Activated CD4-positive, CD25-positive, alpha-beta regulatory T cell (primary cell): Measurements from ENCODE around the gene TTBK1.
A peak's percentile ranks its signal among the peaks of the same experiment; 100 is the strongest.

Experiments used
- DNase-seq, 4 experiments: peaks; one replicate each; lab custom pipeline; 2025; lab: John Stamatoyannopoulos, UW

Gene TTBK1

DNA sequence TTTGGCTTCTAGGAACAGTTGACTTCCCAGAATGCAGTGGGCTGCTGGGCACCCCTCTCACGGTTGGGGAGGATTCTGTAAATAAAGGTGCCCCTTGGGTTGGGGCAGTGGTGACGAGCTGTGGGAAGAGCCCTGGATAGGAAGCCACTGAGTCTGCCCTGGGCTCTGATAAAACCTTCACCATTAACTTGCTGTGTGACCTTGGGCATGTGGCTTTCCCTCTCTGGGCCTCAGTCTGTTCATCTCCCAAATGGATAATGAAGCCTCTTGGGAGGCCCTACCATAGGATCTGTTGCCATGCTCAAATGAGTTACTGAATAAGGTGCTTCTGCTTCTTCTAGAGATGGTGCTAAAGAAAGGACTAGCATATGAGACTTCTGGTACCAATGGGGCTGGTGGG, 61.6 kb downstream of the TTBK1 start:
- no peak for DNase-seq

DNA sequence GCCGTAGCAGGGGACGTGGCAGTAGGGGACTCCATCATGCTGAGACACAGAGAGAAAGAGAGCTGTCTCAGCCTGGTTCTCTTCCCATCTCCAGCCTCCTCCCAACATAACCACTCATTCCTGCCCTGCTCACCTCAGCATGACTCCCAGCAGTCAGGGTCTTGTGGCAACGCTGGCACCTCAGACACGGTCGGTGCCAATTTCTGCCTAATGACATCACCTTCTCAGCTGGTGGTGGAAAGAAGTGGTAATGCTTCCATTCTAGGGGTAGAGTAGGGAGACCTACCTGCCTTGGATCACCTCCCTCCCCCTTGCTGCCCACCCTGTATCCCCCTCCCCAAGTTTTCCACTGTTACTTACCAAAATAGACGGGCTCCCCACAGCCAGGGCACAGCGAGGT, 62.8 kb downstream of the TTBK1 start:
- DNase-seq = no peak

DNA sequence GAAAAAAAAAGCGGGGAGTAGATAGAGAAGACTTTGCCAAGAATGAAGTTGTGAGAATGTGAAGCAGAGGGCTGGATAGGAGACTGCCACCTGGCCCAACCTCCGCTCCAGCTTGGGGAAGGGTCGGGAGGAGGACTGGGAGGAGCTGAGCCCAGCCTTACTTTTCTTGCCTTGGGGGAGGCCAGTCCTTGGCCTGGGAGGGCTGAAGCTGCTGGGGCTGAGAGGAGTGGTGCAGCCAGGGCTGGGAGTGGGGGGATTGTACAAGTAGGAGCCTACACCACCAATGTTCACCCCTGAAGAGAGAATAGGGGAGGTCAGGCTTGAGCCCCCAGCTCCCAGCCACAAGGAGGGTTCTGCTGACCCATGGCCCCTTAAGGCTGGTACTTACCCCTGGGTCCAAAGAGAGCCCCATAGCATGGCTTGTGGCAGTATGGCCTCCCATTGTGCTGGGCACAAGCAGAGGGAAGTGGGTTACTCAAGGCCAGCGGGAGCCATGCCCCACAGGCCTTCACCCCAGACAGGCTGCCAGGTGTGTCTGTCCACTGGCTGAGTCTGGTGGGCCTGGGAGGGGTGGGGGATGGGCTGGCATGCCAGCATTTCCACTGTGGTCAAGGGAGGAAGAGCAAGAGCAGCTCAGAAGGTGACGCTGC, 64.3 kb downstream of the TTBK1 start:
- DNase-seq = no peak

DNA sequence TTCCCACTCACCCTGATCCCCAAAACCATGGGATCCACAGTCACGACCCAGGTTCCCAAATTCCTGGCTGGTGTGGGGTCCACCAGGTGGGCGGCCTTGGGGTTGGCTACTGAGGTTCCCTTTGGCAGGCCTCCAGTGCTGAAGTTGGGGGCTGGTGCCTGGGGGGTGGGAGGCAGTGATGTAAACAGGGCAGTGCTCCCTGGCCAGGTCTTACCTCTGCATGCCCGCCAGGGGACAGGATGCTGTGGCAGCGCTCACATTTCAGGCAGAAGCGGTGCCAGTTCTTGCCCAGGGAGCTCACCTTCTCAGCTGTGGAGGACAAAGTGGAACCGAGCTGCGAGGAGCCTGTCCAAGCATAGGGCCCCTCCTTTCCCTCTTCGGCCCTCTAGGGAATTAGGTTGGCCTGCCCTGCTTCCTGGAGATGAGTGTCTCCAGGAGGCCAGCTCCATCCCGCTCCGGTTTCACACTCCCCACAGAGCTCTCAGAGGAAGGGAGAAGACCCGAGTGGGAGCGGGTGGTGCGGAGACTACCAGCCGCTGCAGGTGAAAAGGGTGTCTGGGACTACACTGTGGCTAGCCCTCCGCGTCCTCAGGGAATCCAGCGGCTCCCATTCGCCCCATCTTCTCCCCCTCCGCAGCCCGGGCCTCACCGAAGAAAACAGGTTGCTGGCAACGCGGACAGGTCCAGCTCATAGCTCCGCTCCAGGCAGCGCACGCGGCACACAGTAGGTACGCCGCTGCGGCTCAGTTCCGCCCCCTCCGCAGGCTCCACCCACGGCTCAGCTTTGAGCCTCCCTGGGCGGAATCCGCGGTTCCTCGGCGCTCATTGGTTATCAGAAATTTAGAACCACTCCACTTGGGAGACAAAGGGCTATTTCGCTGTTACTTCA, 65.1 kb downstream of the TTBK1 start, which contains the start of gene CRIP3:
Gene CRIP3 (minus strand): TSS at position 726 of the 889 bp plus-strand sequence. CDS start 34 bp downstream, at position 692.
- peak in 3 of 4 experiments; percentile 15 to 30 (median 25) for DNase-seq

DNA sequence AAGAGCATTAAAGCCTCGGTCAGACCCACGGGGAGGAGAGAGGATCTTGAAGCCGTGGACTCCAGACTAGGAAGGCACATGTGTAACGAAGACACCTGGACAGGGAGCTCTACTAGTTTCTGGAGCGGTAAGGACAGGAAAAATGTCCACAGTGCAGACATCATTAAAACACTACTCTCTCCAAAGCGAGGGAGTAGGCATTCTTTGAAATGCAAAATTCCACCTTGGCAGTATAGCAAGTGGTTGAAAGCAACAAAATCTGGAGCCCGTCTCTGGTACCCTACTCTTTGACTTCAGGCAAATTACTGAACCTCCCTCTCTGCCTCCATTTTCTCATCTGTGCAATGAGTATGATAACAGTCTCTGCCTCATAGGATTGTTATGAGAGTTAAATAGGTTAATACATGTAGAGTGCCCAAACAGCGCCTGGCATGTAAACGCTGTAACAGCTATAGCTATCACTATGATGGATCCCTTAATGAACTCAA, 65.8 kb downstream of the TTBK1 start:
- DNase-seq = no peak

DNA sequence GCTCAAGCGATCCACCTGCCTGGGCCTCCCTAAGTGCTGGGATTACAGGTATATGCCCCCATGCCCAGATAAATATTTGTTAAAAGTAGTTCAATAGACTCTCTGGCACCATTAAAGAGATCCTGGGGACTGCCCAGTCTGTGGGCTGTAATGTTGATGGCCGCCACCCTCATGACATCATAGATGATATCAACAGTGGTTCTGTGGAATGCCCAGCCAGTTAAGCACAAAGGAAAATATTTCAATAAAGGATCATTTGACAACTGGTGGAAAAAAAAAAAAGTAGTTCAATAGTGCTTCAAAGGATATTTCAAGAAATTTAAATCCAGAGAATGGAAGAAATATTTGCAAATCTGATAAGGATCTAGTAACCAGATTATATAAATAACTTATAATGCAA, 66.9 kb downstream of the TTBK1 start:
- DNase-seq = no peak

DNA sequence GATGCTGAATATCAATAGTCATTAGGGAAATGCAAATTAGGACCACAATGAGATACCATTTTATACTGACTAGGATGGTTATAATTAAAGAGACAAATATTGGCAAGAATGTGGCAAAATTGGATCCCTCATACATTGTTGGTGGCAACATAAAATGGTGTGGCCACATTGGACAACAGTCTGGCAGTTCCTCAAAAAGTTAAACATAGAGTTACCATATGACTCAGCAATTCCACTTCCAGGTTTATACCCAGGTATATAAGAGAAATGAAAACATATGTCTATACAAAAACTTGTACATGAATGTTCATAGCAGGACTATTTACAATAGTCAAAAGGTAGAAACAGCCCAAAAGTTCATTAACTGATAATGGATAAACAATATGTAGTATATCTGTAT, 67.3 kb downstream of the TTBK1 start:
- no peak for DNase-seq

DNA sequence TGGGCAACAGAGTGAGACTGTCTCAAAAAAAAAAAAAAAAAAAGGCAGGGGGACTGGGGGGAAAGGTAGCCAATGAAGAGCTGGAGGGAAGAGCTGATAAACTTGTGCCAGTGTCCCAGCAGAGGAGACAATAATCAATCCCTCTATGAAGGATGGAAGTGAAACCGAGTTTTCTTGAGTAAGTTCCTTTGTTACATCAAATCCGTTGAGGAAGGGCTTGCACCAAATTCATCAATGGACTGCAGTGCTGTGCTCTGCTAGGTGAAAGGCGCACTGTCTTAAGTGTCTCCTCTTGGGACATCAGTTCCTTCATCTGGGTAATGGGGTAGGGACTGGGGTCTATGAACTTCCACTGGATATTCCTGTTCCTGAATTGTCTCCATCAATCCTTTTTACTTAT, 68.4 kb downstream of the TTBK1 start:
- DNase-seq = no peak

DNA sequence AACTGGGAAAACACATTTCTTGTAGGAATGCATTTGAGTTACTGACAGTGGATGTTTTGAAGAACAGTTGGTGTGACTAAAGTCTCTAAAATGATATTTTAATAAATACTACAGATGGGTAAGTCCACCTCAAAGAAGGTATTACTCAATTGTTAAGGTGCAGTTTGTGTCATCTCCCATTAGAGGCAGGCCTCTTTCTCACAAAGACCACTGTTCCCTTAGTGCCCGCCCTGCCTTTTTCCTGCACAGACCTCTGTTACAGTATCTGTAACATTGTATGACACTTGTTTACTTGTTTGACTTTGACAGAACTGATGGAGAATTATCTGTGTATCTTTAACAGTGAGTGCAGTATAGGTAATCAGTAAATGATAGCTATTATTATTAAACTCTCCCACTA, 70.5 kb downstream of the TTBK1 start:
- DNase-seq = no peak

DNA sequence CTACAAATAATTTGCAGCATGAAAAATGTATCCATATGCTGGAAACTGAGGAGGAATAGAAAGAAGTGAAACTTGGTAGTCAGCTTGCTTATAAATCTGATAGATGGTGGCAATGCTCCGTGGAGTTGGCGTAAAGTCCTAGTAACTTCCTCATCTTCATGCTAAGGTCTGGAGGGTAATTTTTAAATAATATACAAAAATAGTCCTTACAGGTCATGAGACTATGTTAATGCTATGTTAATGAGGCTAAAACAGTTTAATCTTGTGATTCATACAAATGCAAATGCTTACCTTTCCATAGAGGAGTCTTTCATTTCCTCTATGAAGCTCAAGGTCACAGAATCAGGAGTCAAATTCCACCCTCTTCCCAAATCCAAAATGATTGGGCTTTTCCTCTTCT, 74.7 kb downstream of the TTBK1 start:
- no peak for DNase-seq

DNA sequence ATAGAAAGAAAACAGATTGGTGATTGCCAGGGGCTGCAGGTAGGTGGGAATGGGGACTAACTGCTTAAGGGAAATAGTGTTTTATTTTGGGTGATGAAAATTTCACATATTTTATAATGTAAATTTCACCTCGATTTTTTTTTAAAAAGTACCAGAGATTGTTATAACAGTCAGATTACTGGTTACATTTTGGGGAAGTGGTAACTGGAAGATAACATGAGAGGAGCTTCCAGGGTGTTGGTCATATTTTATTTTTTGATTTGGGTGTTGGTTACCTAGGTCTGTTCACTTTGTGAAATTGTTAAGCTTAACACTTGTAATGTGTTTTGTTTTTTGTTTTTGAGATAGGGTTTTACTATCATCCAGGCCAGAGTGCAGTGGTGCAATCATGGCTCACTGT, 82.6 kb downstream of the TTBK1 start:
- no peak for DNase-seq

DNA sequence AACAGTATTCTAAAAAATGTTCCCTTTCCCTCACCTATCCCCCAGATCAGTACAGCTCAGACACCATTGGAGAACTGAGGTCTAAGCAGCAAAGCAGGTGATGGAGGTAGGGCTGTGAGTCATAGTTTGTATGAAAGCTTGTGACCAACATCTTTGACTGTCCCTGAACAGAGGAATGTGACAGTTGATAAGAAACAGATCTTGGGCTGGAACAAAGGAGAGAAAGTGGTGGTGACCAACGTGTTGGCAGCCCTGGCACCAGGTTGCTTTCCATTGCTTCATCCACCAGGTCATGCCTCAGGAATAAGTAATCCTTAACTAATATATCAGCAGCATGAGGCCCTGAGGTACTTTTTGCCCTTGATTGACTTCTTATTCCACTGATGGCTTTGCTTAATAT, 85.2 kb downstream of the TTBK1 start:
- DNase-seq = no peak

DNA sequence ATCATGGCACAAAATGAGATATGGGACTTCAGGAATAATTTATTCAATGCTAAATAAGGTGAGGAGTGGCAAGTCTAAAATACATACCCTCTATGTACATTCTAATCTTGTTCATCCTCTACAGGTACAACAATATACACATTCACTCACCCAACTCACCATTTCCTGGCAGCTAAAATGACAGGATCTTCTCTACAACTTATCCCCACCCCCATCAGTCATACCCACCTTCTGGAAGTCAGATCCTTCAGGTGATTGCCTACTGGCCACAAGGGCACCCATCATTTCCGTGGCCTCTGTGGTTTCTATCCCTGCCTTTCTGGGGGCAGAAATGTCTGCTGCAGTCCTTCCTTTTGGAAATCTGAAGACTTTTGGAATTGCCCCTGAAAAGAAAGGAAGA, 88.2 kb downstream of the TTBK1 start:
- no peak for DNase-seq

DNA sequence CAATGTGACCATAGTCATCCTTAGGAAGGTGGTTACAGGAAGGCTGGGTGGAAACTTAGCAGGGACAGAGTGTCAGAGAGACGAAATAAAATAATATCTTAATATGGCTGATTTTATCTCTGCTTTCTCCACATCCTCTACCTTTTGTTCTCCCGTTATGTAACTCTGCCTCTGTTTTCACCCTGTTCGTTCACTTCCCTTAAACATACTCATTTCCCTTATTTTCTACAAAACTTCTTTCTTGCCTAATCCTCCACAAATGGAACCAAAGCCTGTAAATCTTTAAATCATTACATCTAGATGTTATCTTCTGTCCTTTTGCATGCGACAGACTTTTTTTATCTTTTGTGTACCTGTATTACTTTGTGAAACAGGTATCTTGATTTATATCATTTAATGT, 88.6 kb downstream of the TTBK1 start:
- no peak for DNase-seq

DNA sequence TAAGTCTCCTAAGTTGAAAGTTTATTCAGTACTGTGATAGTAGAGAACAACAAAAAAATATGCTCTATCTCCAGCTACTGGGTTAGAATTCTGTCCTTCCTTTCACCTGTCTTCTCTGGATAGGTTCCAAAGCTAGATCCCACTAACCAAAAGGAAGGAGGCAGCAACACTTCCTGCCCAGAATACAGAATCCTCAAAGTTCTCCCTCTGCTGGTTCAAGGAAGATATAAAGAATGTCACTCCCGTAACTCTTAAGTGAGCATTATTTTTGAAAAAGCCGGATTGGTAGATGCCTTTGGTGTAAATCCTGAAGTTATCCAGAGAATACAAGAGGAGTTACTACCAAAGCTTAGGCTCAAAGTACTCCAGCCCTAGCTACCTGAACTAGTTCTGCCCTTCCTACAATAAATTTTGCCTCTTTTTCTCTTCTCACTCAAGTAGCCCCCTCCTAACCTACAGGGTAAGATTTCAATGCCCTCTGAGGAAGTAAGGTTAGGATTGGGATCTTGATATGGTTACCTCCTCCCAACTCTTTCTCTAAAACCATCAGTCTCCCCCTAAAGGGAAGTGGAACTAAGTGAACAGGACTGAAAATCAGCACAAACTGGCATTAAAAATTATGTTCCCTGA, 91.3 kb downstream of the TTBK1 start:
- no peak for DNase-seq

DNA sequence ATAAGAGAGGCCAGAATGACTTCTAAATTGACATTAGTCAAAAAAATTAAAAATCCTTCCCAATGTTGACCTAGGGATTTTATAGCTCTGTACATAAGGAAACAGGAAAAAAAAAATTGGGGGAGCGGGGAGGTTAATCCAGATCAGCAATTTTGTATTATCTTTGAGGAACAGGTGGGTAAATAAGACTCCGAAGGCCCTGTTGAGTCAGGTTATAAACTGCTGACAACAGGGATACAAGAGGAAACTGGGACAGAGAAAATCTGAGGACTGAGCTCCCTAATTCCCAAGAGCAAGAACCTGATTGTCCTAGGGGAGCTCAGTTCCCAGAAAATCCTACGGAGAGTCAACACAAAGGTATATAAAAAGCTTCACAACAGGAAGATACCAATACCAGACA, 92.2 kb downstream of the TTBK1 start:
- DNase-seq = no peak

DNA sequence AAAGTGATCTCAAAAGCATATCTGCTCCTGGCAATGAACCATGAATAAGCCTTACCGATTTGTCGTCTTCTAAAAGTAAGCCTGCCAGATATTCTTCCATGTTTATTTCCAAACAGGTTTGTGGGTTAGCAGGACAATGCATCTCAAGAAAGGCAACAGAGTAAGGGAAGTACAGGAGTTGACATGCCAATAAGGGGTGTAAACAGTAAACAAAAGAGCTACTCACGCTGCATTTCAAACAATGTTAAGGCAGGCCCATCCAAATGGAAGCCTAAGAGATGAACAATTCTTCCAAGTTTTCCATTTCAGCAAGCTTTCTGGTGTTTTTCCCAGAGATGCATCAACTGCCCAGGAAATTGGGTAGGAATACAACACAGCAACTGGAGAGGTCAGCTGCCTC, 93.1 kb downstream of the TTBK1 start:
- no peak for DNase-seq
